Peyer's patch (tissue), 4 donors: ENCODE data around the gene ABLIM1. TPM values are rescaled to one million over a fixed set of nuclear protein-coding genes. Genes with fewer than 3 reads are reported as not detected.

Source experiments
- DNase-seq, 3 donors: peaks; one replicate each; pipeline ENCODE4 v3.0.0-alpha.2; 2017 to 2019
- H3K27ac ChIP-seq, 4 donors: fragments of 200-600 bp; sonication (generic); one replicate each; pipeline ENCODE4 v1.5.1; 2016 to 2019
- H3K27me3 ChIP-seq, 2 donors: fragments of 200-600 bp; sonication (generic); one replicate each; pipeline ENCODE4 v1.5.1; 2019
- H3K36me3 ChIP-seq, 3 donors: fragments of 200-600 bp; sonication (generic); one replicate each; pipeline ENCODE4 v1.5.1; 2016 to 2019
- H3K4me1 ChIP-seq, 4 donors: fragments of 200-600 bp; sonication (generic); one replicate each; pipeline ENCODE4 v1.5.1; 2016 to 2019
- H3K4me3 ChIP-seq, 4 donors: fragments of 200-600 bp; sonication (generic); 1 replicate in 3 of 4; 2 replicates in 1 of 4; pipeline ENCODE4 v1.5.1; 2016 to 2019; ENCODE audit warnings: mild to moderate bottlenecking in 1 of 4
- H3K9me3 ChIP-seq, 4 donors: fragments of 200-600 bp; sonication (generic); one replicate each; pipeline ENCODE4 v1.5.1; 2016 to 2019; ENCODE audit warnings: mild to moderate bottlenecking in 1 of 4
- POLR2A ChIP-seq, 2 donors: fragments of 450-650 bp; IDR thresholded peaks; one replicate each; pipeline ENCODE4 v1.5.1; 2017; ENCODE audit warnings: antibody characterized with exemption in 2 of 2, mild to moderate bottlenecking in 2 of 2, moderate library complexity in 2 of 2
- total RNA-seq, 4 donors: library from RNA; depleted of rRNA; stranded (reverse); fragments of >200 nt; gene quantifications; one replicate each; pipeline ENCODE4 v1.1.0, GENCODE V29; 2016
- TF ChIP-seq, protein P1 (sequence below), 6 experiments: fragments of 450-650 bp in 4 of 6; fragments of 200-600 bp in 2 of 6; sonication (generic) in 1 of 6; IDR thresholded peaks; one replicate each; pipeline ENCODE4 v1.5.1; 2017 to 2019; ENCODE audit warnings: antibody characterized with exemption in 6 of 6, mild to moderate bottlenecking in 3 of 6, moderate library complexity in 1 of 6

ABLIM1 gene
- total RNA-seq, 4 donors from 2014 or later, result 91.6 to 145 (median 121) TPM

- no peak for DNase-seq
- no peak overlapping the region for H3K27ac ChIP-seq
- no peaks in the 10 kb centered on the region for H3K9me3 ChIP-seq
- H3K36me3 ChIP-seq, result no peaks in the 10 kb centered on the region
- no peak overlapping the region for H3K4me3 ChIP-seq
- H3K4me1 ChIP-seq, result peaks cover 0 to 4% (median 0%) of the 10 kb centered on the region in 4 donors
- TF ChIP-seq, protein P1, sequence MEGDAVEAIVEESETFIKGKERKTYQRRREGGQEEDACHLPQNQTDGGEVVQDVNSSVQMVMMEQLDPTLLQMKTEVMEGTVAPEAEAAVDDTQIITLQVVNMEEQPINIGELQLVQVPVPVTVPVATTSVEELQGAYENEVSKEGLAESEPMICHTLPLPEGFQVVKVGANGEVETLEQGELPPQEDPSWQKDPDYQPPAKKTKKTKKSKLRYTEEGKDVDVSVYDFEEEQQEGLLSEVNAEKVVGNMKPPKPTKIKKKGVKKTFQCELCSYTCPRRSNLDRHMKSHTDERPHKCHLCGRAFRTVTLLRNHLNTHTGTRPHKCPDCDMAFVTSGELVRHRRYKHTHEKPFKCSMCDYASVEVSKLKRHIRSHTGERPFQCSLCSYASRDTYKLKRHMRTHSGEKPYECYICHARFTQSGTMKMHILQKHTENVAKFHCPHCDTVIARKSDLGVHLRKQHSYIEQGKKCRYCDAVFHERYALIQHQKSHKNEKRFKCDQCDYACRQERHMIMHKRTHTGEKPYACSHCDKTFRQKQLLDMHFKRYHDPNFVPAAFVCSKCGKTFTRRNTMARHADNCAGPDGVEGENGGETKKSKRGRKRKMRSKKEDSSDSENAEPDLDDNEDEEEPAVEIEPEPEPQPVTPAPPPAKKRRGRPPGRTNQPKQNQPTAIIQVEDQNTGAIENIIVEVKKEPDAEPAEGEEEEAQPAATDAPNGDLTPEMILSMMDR (IDR thresholded peaks at IDR 0.05), result no peak
- TF ChIP-seq POLR2A (IDR thresholded peaks at IDR 0.05), result no peak
- H3K27me3 ChIP-seq, result no peaks in the 10 kb centered on the region
Measured at GRCh38 chr10:114396464-114396863, 261.6 kb downstream of the ABLIM1 start.

DNA sequence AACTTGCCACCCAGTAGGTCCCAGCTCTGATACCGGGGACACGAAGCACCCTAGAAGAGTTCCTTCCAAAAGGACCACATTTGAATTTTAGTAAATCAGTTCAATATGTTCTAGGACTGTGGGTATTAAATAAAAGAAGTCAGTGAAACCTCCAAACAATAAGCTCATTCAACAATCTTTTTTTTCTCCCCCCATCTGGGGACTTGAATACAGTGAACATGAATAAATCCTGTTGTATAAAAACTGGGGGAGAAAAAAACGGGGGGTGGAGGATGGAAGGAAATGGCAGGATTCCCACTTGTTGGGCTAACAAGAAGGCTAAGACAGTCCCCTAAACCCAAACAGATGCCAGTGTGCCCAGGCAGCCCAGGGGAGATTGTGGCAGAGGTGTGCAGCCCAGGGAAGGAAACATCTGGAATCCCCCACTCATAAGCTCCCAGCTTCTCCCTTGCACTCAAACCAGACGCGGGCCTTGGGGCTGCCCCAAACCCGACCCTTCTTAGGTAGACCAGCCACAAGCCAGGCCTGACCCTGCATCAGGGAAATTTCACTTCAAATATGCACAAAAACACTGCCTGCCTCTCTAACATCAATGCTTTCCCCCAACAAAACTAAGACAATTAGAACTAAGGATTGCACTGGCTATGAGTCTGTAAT is 262.6 kb downstream of the ABLIM1 start:
- Histone ChIP-seq H3K27me3 (no peaks in the 10 kb centered on the region), H3K4me1 (peaks cover 0 to 4% (median 0%) of the 10 kb centered on the region in 4 donors), H3K27ac (no peak overlapping the region), H3K36me3 (no peaks in the 10 kb centered on the region), H3K9me3 (no peaks in the 10 kb centered on the region), H3K4me3 (no peak overlapping the region)
- no peak for TF ChIP-seq POLR2A (IDR thresholded peaks at IDR 0.05)
- TF ChIP-seq, protein P1 (IDR thresholded peaks at IDR 0.05), result no peak
- DNase-seq, result no peak

GRCh38 chr10:114394531-114394930 is 263.5 kb downstream of the ABLIM1 start:
- DNase-seq, result no peak
- Histone ChIP-seq H3K9me3 (no peaks in the 10 kb centered on the region), H3K4me1 (peaks cover 0 to 4% (median 0%) of the 10 kb centered on the region in 4 donors), H3K4me3 (no peak overlapping the region), H3K36me3 (no peaks in the 10 kb centered on the region), H3K27me3 (no peaks in the 10 kb centered on the region), H3K27ac (no peak overlapping the region)
- TF ChIP-seq, protein P1 (IDR thresholded peaks at IDR 0.05), result no peak
- TF ChIP-seq POLR2A (IDR thresholded peaks at IDR 0.05), result no peak

DNA sequence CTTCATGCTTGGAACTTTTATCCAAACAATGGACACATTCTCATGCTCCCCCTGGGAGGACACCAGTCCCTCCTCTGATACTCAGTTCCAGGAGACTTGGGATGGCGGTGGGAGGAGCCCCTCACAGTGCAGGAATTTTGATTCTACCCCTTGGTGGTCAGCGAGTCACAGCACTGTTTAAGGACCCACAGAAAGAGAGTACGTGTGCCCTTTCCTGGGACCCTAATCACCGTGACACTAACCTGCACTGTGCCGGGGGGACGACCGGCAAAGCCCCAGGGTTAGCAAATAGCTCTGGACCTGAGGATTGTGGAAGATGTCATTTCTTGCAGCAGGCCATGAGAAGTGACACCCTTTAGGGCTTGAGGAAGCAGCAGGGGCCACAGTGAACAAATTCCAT is 264.2 kb downstream of the ABLIM1 start:
- no peak overlapping the region for H3K27ac ChIP-seq
- H3K9me3 ChIP-seq, result no peaks in the 10 kb centered on the region
- no peak overlapping the region for H3K4me3 ChIP-seq
- TF ChIP-seq, protein P1 (IDR thresholded peaks at IDR 0.05), result no peak
- no peak for TF ChIP-seq POLR2A (IDR thresholded peaks at IDR 0.05)
- H3K36me3 ChIP-seq, result no peaks in the 10 kb centered on the region
- no peaks in the 10 kb centered on the region for H3K27me3 ChIP-seq
- H3K4me1 ChIP-seq, result peaks cover 0 to 4% (median 0%) of the 10 kb centered on the region in 4 donors
- DNase-seq, result no peak

- DNase-seq, result no peak
- H3K4me1 ChIP-seq, result peaks cover 0 to 4% (median 0%) of the 10 kb centered on the region in 4 donors
- H3K27ac ChIP-seq, result peak overlapping the region in 2 of 4 donors; percentile 7 to 10
- no peaks in the 10 kb centered on the region for H3K36me3 ChIP-seq
- TF ChIP-seq POLR2A (IDR thresholded peaks at IDR 0.05), result no peak
- TF ChIP-seq, protein P1 (IDR thresholded peaks at IDR 0.05), result no peak
- H3K4me3 ChIP-seq, result no peak overlapping the region
- no peaks in the 10 kb centered on the region for H3K27me3 ChIP-seq
- no peaks in the 10 kb centered on the region for H3K9me3 ChIP-seq
Measured at GRCh38 chr10:114393482-114393881, 264.6 kb downstream of the ABLIM1 start.
